HepG2 (cell line): ENCODE data around the gene MAGI1. TPM values are rescaled to one million over a fixed set of nuclear protein-coding genes. Genes with fewer than 3 reads are reported as not detected.

Experiments
- ATAC-seq: fragments of 200-7000 bp; cut with Tn5 transposase; 3 replicates; pipeline ENCODE4 v1.9.1; 2020; ENCODE audit warnings: mild to moderate bottlenecking, moderate library complexity
- BruUV-seq: library from RNA; stranded (reverse); fragments of 400-500 nt; replicated peaks from 2 replicates; lab custom pipeline; 2021; lab: Mats Ljungman, UMichigan
- CTCF ChIA-PET: fragments of 300-600 bp; formaldehyde crosslinking; extraction: SDS; loops from one replicate; lab custom pipeline; 2021; ENCODE audit warnings: low total read pairs, inconsistent platforms, low intra/inter-chr PET ratio; lab: Yijun Ruan, JAX
- POLR2A ChIA-PET: fragments of 350-600 bp; sonication (Branson Sonifier 250); formaldehyde crosslinking; loops from one replicate; lab custom pipeline; 2020; ENCODE audit warnings: antibody characterized with exemption, inconsistent platforms; lab: Yijun Ruan, JAX
- DNase-seq: peaks from one replicate; pipeline ENCODE4 v3.0.0-alpha.2; 2015; ENCODE audit warnings: low spot score
- FAIRE-seq: peaks from 3 replicates; lab custom pipeline; 2011; peaks lifted over from hg19 to GRCh38; lab: Jason Lieb, UNC
- H2AFZ ChIP-seq: one replicate; pipeline ENCODE4 v1.6.1; 2011; ENCODE audit warnings: low read length, inconsistent platforms
- H3K27ac ChIP-seq: fragments of 300-600 bp; 3 replicates; pipeline ENCODE4 v1.8.0; 2011; ENCODE audit warnings: mixed run types, mild to moderate bottlenecking, mixed read lengths, low read length, inconsistent platforms; ENCODE audit not compliant: insufficient read depth; ENCODE audit errors: extremely low read length
- H3K27me3 ChIP-seq, 2 experiments: fragments of 200-600 bp in 1 of 2; 2 replicates in 1 of 2; 3 replicates in 1 of 2; pipeline versions ENCODE4 v1.6.0 to v1.8.0; 2011; ENCODE audit warnings: low read length in 2 of 2, mild to moderate bottlenecking in 2 of 2, moderate library complexity in 2 of 2, inconsistent platforms in 1 of 2; ENCODE audit not compliant: insufficient read depth in 2 of 2, control insufficient read depth in 1 of 2
- H3K36me3 ChIP-seq, 2 experiments: fragments of 200-600 bp in 1 of 2; replicated peaks in 1 of 2; 2 replicates in 1 of 2; 3 replicates in 1 of 2; pipeline versions ENCODE4 v1.5.1 to v1.8.0; 2011; ENCODE audit warnings: low read length in 2 of 2, inconsistent platforms in 1 of 2; ENCODE audit not compliant: insufficient read depth in 2 of 2, control insufficient read depth in 1 of 2
- H3K4me1 ChIP-seq: 2 replicates; pipeline ENCODE4 v1.5.1; 2012; ENCODE audit warnings: low read length, inconsistent platforms; ENCODE audit not compliant: insufficient read depth
- H3K4me2 ChIP-seq: 2 replicates; pipeline ENCODE4 v1.6.0; 2011; ENCODE audit warnings: low read depth, low read length, inconsistent platforms
- H3K4me3 ChIP-seq, 3 experiments: fragments of 200-600 bp in 1 of 3; sonication (generic), shearing (Covaris generic) in 1 of 3; replicated peaks in 1 of 3; 2 replicates each; pipeline ENCODE4 v1.5.1; 2011 to 2016; ENCODE audit warnings: low read length in 3 of 3, inconsistent platforms in 2 of 3, low read depth in 2 of 3, mild to moderate bottlenecking in 2 of 3, control low read depth in 1 of 3, mixed read lengths in 1 of 3; ENCODE audit not compliant: insufficient read depth in 1 of 3
- H3K79me2 ChIP-seq: one replicate; pipeline ENCODE4 v1.6.1; 2011; ENCODE audit warnings: low read length, inconsistent platforms; ENCODE audit not compliant: insufficient read depth
- H3K9ac ChIP-seq: 2 replicates; pipeline ENCODE4 v1.6.0; 2011; ENCODE audit warnings: mild to moderate bottlenecking, low read depth, low read length, inconsistent platforms; ENCODE audit not compliant: insufficient read depth
- H3K9me3 ChIP-seq: 2 replicates; pipeline ENCODE4 v1.5.1; 2012; ENCODE audit warnings: mild to moderate bottlenecking, low read length
- H4K20me1 ChIP-seq: 2 replicates; pipeline ENCODE4 v1.6.0; 2011; ENCODE audit warnings: inconsistent platforms, mild to moderate bottlenecking, low read length, moderate library complexity; ENCODE audit not compliant: insufficient read depth
- ATF7 ChIP-seq, 2 experiments: fragments of 450-650 bp in 1 of 2; sonication (generic) in 1 of 2; formaldehyde crosslinking in 1 of 2; IDR thresholded peaks; 2 replicates each; pipeline versions ENCODE4 v1.4.0 to v1.6.1; 2016 to 2020; ENCODE audit warnings: antibody characterized with exemption in 1 of 2, mild to moderate bottlenecking in 1 of 2, missing genetic modification reagents in 1 of 2
- CTCF ChIP-seq: sonication (generic); formaldehyde crosslinking; IDR thresholded peaks from 2 replicates; pipeline ENCODE4 v1.5.0; 2020; ENCODE audit warnings: mild to moderate bottlenecking, missing genetic modification reagents, moderate library complexity
- FOSL2 ChIP-seq: sonication (generic); formaldehyde crosslinking; IDR thresholded peaks from 2 replicates; pipeline ENCODE4 v1.4.0; 2020; ENCODE audit warnings: missing genetic modification reagents
- MAZ ChIP-seq, 2 experiments: sonication (generic) in 1 of 2; formaldehyde crosslinking in 1 of 2; IDR thresholded peaks; 2 replicates each; pipeline versions ENCODE4 v1.5.0 to v1.6.1; 2012 to 2020; ENCODE audit warnings: low read depth in 2 of 2, mild to moderate bottlenecking in 2 of 2, borderline replicate concordance in 1 of 2, improper control_type of control experiment in 1 of 2, low read length in 1 of 2, missing genetic modification reagents in 1 of 2, moderate library complexity in 1 of 2
- RAD21 ChIP-seq: fragments of 450-650 bp; formaldehyde crosslinking; IDR thresholded peaks from 2 replicates; pipeline ENCODE4 v1.5.0; 2020; ENCODE audit warnings: mild to moderate bottlenecking
- SMC3 ChIP-seq: IDR thresholded peaks from 2 replicates; pipeline ENCODE4 v1.6.1; 2011; ENCODE audit warnings: low read length, improper control_type of control experiment
- STAG1 ChIP-seq: sonication (generic); formaldehyde crosslinking; IDR thresholded peaks from 2 replicates; pipeline ENCODE4 v1.4.0; 2020; ENCODE audit warnings: missing genetic modification reagents
- ZNF431 ChIP-seq: sonication (generic); formaldehyde crosslinking; IDR thresholded peaks from 2 replicates; pipeline ENCODE4 v1.9.0; 2022; ENCODE audit warnings: missing genetic modification reagents, low read depth, mild to moderate bottlenecking, borderline replicate concordance
- ZNF619 ChIP-seq: sonication (generic); formaldehyde crosslinking; IDR thresholded peaks from 2 replicates; pipeline ENCODE4 v1.4.0; 2020; ENCODE audit warnings: mild to moderate bottlenecking, missing genetic modification reagents
- WGBS: methylation state at CpG from one replicate; pipeline ENCODE4 v1.1.6; 2017; ENCODE audit warnings: low lambda C conversion rate; 5-methylcytosine and 5-hydroxymethylcytosine counted together
- in situ Hi-C: cut with HindIII; loops from 2 replicates; pipeline ENCODE4 v1.10.0; 2017; ENCODE audit warnings: low pct_unique_long_range_greater_than_20kb; ENCODE audit not compliant: extremely low pct_ligation_motif_present
- intact Hi-C: fragments of 100-400 bp; cut with micrococcal nuclease; formaldehyde crosslinking; loops from one replicate; pipeline ENCODE4 v1.10.0; 2022; ENCODE audit not compliant: unreplicated experiment
- polyA plus RNA-seq, 8 experiments: library from polyadenylated mRNA; depleted of rRNA in 3 of 8; stranded (reverse) in 7 of 8; unstranded in 1 of 8; fragments of >200 nt; fragmentation: Illumina TruSeq in 4 of 8; extraction: Trizol in 4 of 8; gene quantifications; 2 replicates each; pipeline versions ENCODE4 v1.2.1 to v1.2.3, GENCODE V29; 2011 to 2016; ENCODE audit warnings: low read depth in 4 of 8, missing spikeins in 1 of 8, mixed read lengths in 1 of 8; ENCODE audit not compliant: insufficient read depth in 1 of 8
- total RNA-seq, 5 experiments: library from RNA; depleted of rRNA; stranded (reverse); fragments of >200 nt; fragmentation: Illumina TruSeq; extraction: Trizol; gene quantifications; 2 replicates each; pipeline ENCODE4 v1.2.3, GENCODE V29; 2016; ENCODE audit warnings: low read depth in 1 of 5

MAGI1 gene
- total and polyA plus RNA-seq, 2 of the 13 experiments (the other 11 are each of a cell fraction or from before 2014, with no cell fraction given), result 22.2 to 26.0 TPM

GRCh38 chr3:65443739-65444446 is 594.8 kb downstream of the MAGI1 start:
- 96% methylated on average over 4 of the region's 4 CpGs for WGBS
- Histone ChIP-seq H3K36me3 (peaks cover 0 to 25% of the 10 kb centered on the region in 2 experiments; a peak in 3 of 5 replicates), H3K9me3 (no peaks in the 10 kb centered on the region), H3K79me2 (no peaks in the 10 kb centered on the region), H3K9ac (no peak overlapping the region), H3K27ac (no peak overlapping the region), H2AFZ (no peak overlapping the region), H3K4me3 (no peak overlapping the region), H3K27me3 (no peaks in the 10 kb centered on the region), H3K4me1 (no peaks in the 10 kb centered on the region), H3K4me2 (no peak overlapping the region), H4K20me1 (no peaks in the 10 kb centered on the region)
- no peak for TF ChIP-seq FOSL2 (CRISPR knock-in tag)
- TF ChIP-seq ATF7 (IDR thresholded peaks at IDR 0.05), result peak; percentile 91
- TF ChIP-seq ATF7 (CRISPR knock-in tag; IDR thresholded peaks at IDR 0.05), result no peak
- no TSS peak for BruUV-seq
- DNase-seq (no peak), ATAC-seq (no peak), FAIRE-seq (no peak)
- ChIA-PET CTCF (no interaction called here), POLR2A (no interaction called here)
- in situ Hi-C loops, result no loop called here
- intact Hi-C loops, result no loop called here

- no peaks in the 10 kb centered on the region for H3K4me1 ChIP-seq
- no peak overlapping the region for H3K4me2 ChIP-seq
- in situ Hi-C loops (loop anchor here (10.0 kb wide), 1 partner anchor 295 kb away; no protein-coding TSS in a partner anchor), intact Hi-C loops (loop anchor here (1.0 to 2.0 kb wide), 4 partner anchors 233 to 312 kb away; no protein-coding TSS in a partner anchor)
- ATAC-seq (peak; percentile 96), DNase-seq (peak; percentile 32), FAIRE-seq (no peak)
- no peak overlapping the region for H2AFZ ChIP-seq
- POLR2A ChIA-PET, result no interaction called here
- no peaks in the 10 kb centered on the region for H3K9me3 ChIP-seq
- no peak overlapping the region for H3K4me3 ChIP-seq
- H3K27ac ChIP-seq, result no peak overlapping the region
- no peaks in the 10 kb centered on the region for H3K79me2 ChIP-seq
- peaks cover 5 to 49% of the 10 kb centered on the region in 2 experiments for H3K36me3 ChIP-seq
- no peak overlapping the region for H3K9ac ChIP-seq
- no TSS peak for BruUV-seq
- no peaks in the 10 kb centered on the region for H4K20me1 ChIP-seq
- 58% methylated on average over 4 of the region's 6 CpGs for WGBS
- CTCF ChIA-PET, result interaction anchor here (0.8 kb wide), 1 partner anchor 293 kb away, joined by 4 read pairs; no protein-coding TSS in a partner anchor
- TF ChIP-seq STAG1 (CRISPR knock-in tag), result peak; percentile 83
- peak; percentile 50; the same call in 1 of the 2 replicates for TF ChIP-seq SMC3
- peak; percentile 35; the same call in 1 of the 2 replicates for TF ChIP-seq RAD21 (CRISPR knock-in tag)
- no peak for TF ChIP-seq MAZ (IDR thresholded peaks at IDR 0.05; ENCODE audit: borderline replicate concordance, low read depth, low read length)
- TF ChIP-seq MAZ (CRISPR knock-in tag; IDR thresholded peaks at IDR 0.05; ENCODE audit: low read depth), result no peak
- TF ChIP-seq ZNF431 (CRISPR knock-in tag), result no peak
- TF ChIP-seq ZNF619 (CRISPR knock-in tag), result no peak
- TF ChIP-seq CTCF (CRISPR knock-in tag), result peak; percentile 73
- H3K27me3 ChIP-seq, result no peaks in the 10 kb centered on the region
Measured at GRCh38 chr3:65439641-65440284, 599.0 kb downstream of the MAGI1 start.
